ENCODE measurements around the gene KRTAP12-2.
"Not testable (repeated sequence)": the region's sequence is repeated elsewhere in the genome, so short reads cannot be mapped to it uniquely, and the experiment has no call there.

KRTAP12-2 gene

DNA sequence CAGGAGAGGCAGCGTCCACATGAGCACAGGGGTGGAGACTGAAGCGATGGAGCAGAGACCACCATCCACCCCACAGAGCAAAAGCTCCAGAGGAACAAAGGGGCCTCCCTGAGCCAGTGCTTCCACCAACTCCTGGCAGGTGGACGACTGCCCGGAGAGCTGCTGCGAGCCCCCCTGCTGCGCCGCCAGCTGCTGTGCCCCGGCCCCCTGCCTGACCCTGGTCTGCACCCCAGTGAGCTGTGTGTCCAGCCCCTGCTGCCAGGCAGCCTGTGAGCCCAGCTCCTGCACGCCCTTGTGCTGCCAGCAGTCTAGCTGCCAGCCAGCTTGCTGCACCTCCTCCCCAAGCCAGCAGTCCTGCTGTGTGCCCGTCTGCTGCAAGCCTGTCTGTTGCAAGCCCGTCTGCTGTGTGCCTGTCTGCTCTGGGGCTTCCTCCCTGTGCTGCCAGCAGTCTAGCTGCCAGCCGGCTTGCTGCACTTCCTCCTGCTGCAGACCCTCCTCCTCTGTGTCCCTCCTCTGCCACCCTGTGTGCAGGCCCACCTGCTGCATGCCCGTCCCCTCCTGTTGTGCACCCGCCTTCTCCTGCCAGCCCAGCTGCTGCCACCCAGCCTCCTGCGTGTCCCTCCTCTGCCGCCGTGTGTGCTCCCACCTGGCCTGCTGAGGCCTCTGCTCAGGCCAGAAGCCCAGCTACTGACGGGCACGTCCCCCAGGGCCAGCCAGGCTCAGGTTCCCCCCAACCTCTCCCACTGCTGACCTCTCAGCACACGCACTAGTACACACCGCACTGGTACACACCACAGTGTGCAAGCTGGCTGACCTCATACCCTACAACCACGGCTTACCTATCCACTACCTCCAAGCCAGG lies 35.6 kb upstream of the KRTAP12-2 start:
- no peak for DNase-seq

DNA sequence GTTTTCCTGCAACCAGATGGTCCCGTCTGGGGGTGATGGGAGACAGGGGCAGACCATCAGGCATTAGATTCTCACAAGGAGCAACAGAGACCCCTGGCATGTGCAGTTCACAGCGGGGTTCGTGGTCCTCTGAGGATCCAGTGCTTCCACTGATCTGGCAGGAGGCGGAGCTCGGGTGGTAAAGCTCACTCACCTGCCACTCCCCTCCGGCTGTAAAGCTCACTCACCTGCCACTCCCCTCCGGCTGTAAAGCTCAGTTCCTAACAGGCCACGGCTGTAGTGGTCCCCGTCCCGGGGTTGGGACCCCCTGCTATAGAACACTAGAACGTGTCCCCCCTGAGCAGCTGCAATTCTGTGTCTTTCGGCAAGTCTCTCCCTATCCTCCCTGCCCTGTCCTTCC lies 34.8 kb upstream of the KRTAP12-2 start:
- no peak for DNase-seq

DNA sequence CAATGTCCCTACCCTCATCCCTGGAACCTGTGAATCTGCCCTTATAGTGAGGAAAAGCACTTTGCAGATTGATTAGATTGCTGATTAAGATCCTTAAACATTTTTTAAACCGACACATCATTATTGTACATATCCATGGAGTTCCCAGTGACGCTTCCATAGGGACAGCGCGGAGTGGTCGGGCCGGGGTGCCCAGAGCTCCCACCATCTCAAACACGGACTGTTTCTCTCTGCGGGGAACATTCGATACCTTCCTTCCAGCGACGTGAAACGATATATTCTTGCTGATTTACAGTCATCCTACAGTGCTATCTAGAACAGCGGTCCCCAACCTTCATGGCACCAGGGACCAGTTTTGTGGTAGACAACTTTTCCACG lies 34.3 kb upstream of the KRTAP12-2 start:
- no peak for DNase-seq

DNA sequence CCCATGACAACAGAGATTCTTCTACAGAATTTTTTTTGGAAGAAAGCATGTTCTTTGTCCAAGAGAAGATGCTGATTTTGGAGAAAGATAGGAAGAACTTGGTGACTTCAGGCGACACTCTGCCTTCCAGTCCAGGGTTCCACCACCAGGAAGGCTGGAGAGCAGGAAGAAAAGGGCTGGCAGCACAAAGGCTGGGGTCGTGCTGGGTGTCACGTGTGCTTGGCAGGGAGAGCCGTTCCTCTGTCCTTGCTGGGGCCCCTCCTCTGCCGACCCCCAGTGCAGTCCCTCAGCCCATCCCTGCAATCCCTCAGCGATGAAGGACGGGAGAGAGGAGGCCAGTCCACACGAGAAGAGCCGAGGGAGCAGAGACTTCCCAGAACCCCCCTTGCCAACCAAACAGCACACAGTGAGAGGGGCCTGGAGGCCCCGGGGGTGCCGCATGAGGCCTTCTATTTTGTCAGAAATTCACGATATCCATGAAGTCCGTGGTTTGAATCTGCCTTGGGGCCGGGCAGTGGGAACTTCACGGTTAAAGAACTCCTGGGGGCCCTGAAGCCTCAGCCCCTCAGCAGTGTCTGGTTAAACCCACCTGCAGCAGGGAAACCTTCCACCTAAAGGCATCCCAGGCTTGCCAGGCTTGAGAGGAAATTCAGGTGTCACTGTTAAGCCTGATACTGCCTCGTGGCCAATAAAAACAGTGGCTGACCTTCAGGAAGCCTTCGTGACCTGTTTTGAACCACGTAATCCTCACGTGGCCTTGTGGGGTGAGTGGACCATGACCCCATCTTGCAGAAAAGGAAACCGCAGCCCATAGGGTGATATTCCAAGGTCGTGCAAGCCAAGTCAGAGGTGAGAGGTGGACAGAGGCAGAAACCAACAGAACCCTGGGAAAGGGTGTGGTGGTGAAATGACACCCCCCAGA lies 33.6 kb upstream of the KRTAP12-2 start:
- DNase-seq = no peak

DNA sequence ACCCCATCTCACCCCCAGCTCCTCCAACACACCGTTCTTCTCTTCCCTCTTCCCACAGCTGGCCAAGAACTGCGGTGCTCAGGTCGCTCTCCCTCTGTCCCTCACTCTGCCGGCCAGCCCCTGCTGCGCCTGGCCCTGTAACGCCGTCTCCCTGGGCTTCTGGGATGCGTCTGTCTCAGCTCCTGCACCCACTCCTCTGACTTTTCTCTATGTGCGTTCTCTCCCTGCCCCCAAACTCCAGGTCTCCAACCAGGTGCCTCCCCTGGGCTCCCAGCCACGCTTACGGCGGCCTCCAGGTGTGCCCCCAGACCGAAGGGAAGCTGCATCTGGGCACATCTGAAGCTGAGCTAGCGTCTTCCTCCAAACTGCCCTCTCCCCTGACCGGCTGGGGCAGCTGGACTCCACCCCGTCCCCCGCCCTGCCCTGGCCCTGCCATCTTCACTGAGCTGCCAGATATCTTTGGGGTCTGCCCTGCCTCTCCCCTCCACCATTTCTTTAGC lies 32.8 kb upstream of the KRTAP12-2 start:
- no peak for DNase-seq

DNA sequence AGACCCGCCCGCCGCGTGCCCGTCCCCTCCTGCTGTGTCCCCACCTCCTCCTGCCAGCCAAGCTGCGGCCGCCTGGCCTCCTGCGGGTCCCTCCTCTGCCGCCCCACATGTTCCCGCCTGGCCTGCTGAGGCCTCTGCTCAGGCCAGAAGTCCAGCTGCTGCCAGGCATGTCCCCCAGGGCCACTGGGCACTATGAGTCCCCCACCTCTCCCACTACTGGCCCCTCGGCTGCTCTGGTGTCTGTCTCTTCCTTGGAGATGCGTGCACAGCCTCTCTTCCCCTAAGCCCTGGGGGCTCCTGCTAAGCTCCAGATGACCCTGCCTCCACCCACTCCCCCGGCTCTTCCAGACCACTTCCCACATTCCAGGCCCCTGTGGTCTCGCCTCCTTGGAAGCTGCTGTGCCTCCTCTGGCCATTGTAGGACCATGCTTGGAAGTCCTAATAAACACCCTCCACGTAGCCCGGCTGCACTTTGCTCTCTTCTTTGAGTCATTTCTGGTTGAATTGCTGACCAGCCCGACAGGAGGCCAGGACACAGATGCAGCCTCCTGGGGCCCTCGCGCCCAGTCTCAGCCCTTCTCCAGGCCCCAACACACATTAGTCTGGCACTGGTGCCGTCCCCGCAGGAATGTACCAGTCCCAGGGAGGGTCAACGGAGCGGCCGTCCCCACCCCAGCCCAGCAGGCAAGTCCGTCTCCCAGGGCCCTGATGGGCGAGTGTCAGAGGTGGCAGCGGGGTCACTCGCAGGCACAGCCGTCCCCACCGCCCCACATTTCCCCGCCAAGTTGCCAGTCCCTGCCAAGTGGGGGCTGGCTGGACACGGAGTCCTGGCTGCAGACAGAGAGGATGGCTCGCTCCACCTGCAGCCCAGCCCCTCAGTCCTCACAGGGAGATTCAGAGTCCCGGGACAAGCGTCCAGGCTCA lies 31.3 kb upstream of the KRTAP12-2 start:
- DNase-seq = no peak

DNA sequence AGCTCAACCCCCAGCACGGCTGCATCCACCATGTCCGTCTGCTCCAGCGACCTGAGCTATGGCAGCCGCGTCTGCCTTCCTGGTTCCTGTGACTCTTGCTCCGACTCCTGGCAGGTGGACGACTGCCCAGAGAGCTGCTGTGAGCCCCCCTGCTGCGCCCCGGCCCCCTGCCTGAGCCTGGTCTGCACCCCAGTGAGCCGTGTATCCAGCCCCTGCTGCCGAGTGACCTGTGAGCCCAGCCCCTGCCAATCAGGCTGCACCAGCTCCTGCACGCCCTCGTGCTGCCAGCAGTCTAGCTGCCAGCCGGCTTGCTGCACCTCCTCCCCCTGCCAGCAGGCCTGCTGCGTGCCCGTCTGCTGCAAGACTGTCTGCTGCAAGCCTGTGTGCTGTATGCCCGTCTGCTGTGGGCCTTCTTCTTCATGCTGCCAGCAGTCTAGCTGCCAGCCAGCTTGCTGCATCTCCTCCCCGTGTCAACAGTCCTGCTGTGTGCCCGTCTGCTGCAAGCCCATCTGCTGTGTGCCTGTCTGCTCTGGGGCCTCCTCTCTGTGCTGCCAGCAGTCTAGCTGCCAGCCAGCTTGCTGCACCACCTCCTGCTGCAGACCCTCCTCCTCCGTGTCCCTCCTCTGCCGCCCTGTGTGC lies 30.6 kb upstream of the KRTAP12-2 start, which contains the start of gene KRTAP10-12:
TSS of gene KRTAP10-12 (plus strand) at position 1 of the 639 bp plus-strand sequence. CDS start at position 31, 30 bp downstream.
- DNase-seq = not testable (repeated sequence)

DNA sequence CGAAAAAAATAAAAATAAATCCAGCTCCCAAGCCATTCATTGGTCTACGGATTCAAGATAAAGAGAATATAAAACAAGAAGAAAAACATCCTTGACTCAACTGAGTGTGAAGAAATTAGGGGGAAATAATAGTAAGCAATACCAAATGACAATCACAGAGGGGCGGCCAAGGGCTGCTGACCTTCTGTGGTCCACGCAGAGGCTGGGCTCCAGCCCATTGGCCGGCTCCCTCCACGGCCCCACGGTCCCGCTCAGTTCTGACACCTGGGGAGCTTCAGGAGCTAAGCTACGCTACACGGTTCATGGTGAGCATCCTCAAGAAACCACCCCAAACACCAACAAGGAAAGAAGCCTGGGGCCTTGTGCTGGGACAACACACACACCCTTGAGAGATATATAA lies 29.8 kb upstream of the KRTAP12-2 start:
- DNase-seq = no peak

DNA sequence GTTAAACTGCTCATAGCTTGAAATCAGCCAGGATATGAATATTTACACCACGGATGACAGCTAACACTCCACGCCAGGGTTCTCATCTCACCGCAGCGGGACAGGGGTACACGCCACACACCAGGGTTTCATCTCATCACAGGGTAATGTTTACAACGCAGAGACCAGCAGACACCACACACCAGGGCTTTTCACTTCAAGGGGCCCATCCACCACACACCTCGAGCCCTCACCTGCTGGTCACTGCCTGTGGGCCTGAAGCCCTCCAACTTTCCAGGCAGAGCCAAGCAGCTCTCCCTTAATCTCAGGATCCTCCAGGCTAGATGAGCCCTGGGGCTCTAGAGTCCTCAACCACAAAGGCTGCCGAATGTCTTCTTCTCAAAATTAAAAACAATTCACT lies 28.9 kb upstream of the KRTAP12-2 start:
- DNase-seq = no peak

DNA sequence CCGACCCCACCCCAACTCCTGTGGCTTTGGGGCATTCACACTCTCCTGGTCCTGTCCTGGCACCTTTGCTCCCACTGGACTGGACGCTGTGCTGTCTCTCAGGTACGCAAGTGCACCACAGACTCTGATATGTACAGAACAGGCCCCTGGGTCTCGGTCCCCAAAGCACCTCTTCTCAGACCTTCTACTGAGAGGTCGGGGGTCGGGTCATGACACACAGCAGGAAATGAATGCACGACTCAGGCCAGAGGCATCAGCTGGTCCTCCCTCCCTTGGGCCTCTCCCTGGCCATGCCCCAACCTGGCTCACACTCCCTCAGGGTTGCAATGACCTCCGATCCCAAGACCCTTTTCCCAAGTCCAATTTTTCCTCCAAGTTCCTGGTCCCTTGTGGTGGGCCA lies 28.5 kb upstream of the KRTAP12-2 start:
- DNase-seq = no peak

DNA sequence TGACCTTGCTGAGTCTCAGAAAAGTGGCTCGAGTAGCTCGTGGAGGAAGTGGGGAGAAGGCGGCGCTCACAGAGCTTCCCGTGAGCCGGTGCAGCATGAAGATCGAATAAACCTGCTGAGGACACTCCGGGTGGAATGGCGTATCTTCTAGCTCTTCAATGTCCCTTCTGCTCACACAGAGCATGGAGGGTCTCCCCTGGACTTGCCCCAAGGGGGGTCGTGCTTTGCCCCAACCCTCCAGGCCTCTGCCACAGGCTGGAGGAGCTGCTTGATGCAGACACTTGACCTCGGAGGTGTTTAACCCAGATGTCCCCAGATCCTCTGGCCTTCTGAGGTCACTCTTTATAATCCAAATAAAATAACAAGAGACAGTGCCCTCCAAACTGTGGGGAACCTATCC lies 28.0 kb upstream of the KRTAP12-2 start:
- DNase-seq = no peak

DNA sequence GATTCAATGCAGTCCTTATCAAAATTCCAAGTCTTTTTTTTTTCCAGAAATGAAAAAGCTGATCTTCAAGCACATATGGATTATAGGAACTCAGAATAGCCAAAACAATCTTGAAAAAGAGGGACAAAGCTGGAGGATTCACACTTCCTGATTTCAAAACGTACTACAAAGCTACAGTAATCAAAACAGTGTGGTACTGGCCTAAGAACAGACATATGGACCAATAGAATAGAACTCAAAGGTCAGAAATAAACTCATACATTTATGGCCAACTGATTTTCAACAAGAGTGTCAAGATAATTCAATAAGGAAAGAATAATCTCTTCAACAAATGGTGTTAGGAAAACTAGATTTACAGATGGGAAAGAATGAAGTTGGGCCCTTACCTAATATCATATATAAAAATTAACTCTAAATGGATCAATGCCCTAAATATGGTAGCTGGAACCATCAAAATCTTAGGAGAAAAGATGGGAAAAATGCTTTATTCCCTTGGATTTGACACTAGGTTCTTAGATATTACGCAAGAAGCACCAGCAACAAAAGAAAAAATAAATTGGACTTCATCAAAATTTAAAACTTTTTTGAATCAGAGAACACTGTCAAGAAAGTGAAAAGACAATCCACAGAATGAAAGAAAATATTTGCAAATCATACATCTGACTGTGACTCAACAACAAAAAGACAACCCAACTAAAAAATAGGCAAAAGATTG lies 26.2 kb upstream of the KRTAP12-2 start:
- no peak for DNase-seq

DNA sequence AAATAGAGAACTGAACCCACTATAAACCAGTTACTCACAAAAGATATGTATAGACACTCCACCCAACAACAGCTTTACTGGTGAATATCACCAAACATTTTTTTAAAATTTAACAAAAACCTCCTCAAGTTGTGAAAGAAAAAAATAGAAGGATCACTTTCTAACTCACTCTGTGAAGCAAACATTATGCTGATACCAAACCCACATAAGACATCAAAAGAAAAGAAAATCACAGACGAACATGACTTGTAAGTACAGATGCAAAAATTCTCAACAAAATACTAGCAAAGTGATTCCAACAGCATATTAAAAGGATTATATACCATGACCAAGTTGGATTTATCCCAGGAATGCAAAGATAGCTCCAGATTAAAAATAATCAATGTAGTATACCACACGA lies 25.0 kb upstream of the KRTAP12-2 start:
- DNase-seq = no peak

DNA sequence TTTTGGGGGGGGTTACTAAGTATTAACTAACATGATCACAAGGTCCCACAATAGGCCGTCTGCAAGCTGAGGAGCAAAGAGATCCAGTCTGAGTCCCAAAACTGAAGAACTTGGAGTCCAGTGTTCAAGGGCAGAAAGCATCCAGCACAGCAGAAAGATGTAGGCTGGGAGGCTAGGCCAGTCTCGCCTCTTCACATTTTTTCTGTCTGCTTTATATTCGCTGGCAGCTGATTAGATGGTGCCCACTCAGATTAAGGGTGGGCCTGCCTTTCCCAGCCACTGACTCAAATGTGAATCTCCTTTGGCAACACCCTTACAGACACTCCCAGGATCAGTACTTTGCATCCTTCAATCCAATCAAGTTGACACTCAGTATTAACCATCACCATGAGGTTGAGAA lies 23.0 kb upstream of the KRTAP12-2 start:
- DNase-seq = not testable (repeated sequence)

DNA sequence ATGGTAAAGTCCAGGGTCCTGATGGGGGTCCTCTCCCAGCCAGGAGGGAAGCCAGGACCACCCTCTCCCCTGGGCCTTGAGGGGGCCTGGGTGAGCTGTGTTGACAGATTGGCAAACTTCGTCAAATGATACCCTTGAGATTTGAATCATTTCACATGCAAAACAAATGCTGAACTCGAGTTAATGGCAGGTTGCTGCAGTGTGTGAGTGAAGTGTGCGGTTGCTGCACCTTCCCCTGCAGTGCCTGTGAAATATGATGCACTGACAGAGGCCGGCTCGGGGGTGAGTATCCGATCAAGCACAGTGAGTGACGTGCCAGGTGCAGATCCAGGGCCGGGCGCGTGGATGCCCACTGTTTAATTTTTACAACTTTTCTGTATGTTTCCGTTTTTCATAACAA lies 20.9 kb upstream of the KRTAP12-2 start:
- DNase-seq = no peak

DNA sequence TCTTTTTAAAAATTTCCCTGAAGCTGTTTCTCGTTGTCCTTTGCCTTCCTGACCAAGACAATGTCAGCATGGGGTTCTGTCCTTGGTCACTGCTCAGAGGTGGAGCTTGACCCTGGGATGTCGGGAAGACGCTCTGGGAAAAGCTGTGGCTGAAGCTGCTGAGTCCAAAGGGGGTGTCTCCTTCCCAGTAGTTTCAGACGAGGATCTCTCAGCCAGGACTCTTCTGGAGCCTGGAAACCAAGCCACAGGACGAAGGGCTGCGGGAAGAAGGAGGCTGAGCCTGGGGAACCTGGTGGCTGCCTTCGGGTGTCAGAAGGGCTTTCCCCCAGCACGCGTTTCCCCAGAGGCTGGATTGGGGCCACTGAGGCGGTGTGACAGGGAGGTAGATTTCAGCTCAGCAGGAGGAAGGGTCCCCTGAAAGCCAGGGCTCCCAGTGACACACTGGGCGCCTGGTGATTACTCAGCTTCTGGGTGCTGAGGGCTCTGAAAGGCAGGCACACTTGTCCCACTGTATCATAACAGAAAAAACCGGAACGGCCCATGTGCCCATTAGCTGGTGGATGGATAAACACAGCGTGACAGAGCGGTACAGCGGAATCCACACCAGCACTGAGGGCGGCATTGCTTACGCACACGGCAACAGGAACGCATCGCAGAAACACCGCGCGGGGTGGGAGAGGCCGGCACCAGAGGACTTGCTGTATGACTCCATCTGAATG lies 20.3 kb upstream of the KRTAP12-2 start:
- DNase-seq = no peak

DNA sequence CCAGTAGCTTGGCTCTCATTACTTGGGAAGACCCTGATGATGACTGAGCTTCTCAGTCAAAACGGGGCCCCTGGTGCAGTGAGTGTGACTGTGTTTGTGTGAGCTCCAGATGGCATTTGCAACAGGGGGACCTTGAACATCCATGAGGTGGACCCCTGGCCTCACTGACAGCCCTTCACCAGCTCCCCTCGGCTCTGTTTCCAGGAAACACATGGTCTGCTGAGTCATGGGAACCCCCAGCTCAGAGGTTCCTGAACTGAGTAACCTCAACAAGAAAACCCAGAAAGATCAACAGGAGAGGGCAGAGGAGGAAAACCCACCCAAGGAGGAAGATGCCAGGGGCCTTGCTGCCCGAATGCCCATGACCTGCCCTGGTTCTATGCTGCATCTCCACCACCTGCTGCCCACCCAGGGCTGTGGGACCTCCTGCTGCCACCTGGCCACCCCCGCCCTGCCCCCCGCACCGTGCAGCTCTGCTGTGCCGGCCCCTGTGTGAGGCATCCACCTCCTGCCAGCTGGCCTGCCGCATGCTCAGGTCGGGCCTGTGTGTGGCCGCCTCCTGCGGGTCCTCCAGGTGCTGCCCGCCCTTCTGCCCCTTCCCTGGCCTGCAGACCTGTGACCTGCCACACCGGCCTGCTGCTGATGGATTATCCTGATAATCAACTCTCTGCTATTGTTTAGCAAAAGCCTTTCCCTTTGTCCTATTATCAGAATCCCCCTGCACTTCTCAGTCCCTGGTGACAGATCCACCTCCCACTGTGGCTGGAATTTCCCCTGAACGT lies 19.5 kb upstream of the KRTAP12-2 start:
- DNase-seq = no peak

DNA sequence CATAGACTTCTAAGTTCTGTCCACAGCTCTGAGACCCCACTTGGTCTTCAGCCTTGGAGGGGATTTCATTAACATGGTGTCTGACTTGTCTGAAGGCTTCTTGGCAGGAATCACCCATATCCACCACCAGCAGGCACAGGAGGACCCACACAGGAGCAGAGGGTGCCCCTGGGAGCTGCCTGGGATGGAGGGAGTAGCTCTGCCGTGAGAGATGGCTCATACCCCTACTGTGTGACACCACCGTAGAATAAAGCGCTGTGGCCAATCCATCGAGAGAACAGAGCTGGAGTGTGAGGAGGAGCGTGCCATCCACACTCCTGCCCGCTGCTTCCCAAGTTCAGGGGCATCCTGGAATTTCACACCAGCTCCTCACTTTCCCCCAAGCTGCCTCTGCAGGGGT lies 18.3 kb upstream of the KRTAP12-2 start:
- not testable (repeated sequence) for DNase-seq

DNA sequence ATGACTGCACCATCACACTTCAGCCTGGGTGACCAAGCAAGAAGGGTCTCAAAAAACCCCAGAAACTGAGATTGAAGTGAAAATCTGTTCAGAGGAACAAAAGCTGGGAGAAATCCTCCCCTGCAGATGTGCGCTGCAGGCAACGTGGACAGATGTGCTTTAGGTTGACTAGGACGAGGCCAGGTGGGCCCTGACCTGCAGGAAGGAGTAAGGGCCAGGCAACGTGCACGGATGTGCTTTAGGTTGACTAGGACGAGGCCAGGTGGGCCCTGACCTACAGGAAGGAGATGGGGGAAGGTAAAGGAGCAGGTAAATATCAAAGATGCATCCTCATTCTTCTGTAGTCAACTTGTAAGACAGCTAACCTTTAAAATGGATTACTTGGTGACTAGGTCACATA lies 17.8 kb upstream of the KRTAP12-2 start:
- no peak for DNase-seq

DNA sequence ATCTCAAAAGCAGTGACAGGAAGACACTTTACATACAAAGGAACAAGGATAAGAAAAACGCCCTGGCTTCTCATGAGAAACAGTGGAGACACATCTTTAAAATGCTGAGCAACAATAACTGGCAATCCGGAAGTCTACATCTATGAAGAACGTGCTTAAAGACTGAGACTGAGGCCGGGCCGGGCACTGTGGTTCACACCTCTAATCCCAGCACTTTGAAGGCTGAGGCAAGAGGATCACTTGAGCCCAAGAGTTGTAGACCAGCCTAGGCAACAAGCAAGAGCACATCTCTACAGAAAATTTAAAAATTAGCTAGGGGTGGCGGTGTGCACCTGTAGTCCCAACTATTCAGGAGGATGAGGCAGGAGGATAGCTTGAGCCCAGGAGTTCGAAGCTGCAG lies 17.4 kb upstream of the KRTAP12-2 start:
- no peak for DNase-seq
